IgD-negative memory B cell (primary cell): ENCODE results near the gene DCP2. TPM values are rescaled to one million over a fixed set of nuclear protein-coding genes. Genes with fewer than 3 reads are reported as not detected.
A peak's percentile ranks its signal among the peaks of the same experiment; 100 is the strongest.

Experiments
- H3K27ac Mint-ChIP-seq, 3 donors: one replicate each; pipeline ENCODE4 v1.8.0; 2020 to 2022; ENCODE audit warnings: mild to moderate bottlenecking in 3 of 3, mixed read lengths in 3 of 3, moderate library complexity in 1 of 3
- H3K27me3 Mint-ChIP-seq: one replicate; pipeline ENCODE4 v1.8.0; 2021; ENCODE audit warnings: mixed read lengths
- H3K36me3 Mint-ChIP-seq: one replicate; pipeline ENCODE4 v1.8.0; 2020; ENCODE audit warnings: mild to moderate bottlenecking, mixed read lengths
- H3K4me1 Mint-ChIP-seq, 3 donors: one replicate each; pipeline ENCODE4 v1.8.0; 2020 to 2022; ENCODE audit warnings: mixed read lengths in 3 of 3, mild to moderate bottlenecking in 1 of 3
- H3K4me3 Mint-ChIP-seq, 4 donors: one replicate each; pipeline ENCODE4 v1.8.0; 2020 to 2022; ENCODE audit warnings: mild to moderate bottlenecking in 4 of 4, mixed read lengths in 4 of 4, moderate library complexity in 3 of 4
- H3K9me3 Mint-ChIP-seq, 3 donors: one replicate each; pipeline ENCODE4 v1.8.0; 2020 to 2021; ENCODE audit warnings: mixed read lengths in 3 of 3, mild to moderate bottlenecking in 1 of 3
- polyA plus RNA-seq: library from polyadenylated mRNA; unstranded; fragments of 300-500 nt; fragmentation: Illumina TruSeq; gene quantifications from one replicate; pipeline ENCODE4 v1.2.3, GENCODE V29; 2021

The DCP2 gene
- polyA plus RNA-seq, 1 donor from 2014 or later = 73.7 TPM

GRCh38 chr5:113024076-113024697 is 47.6 kb downstream of the DCP2 start:
- no peak overlapping the region for H3K4me3 Mint-ChIP-seq
- no peak overlapping the region for H3K27ac Mint-ChIP-seq
- peaks cover 23 to 25% (median 25%) of the 10 kb centered on the region in 3 donors for H3K4me1 Mint-ChIP-seq
- no peaks in the 10 kb centered on the region for H3K27me3 Mint-ChIP-seq
- H3K9me3 Mint-ChIP-seq = no peaks in the 10 kb centered on the region
- H3K36me3 Mint-ChIP-seq = peaks cover 9% of the 10 kb centered on the region

DNA sequence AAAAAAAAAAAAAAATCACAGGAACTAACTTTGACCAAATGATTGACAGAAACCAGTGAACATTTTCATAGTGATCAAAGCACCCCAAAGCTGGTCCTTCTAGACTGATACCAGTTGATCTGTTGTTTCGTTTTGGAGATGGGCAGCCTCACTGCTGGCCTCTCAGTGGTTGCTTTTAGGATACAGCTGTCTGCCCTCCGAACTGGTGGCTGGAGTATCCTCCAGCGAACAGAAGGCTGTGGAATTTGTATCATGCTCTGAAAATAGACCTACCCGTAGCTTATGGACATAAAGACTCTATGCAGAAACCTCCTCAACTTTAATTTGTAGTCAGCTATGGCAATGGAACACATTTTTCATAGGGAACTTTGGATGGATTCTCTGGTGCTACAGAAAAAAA is 49.0 kb downstream of the DCP2 start:
- H3K4me3 Mint-ChIP-seq = no peak overlapping the region
- H3K4me1 Mint-ChIP-seq = peaks cover 20 to 23% (median 21%) of the 10 kb centered on the region in 3 donors

GRCh38 chr5:113026211-113026610 is 49.6 kb downstream of the DCP2 start:
- no peaks in the 10 kb centered on the region for H3K9me3 Mint-ChIP-seq
- H3K36me3 Mint-ChIP-seq = peaks cover 9% of the 10 kb centered on the region

More for the DNA sequence above, 49.0 kb downstream of the DCP2 start:
- H3K9me3 Mint-ChIP-seq = no peaks in the 10 kb centered on the region
- no peaks in the 10 kb centered on the region for H3K27me3 Mint-ChIP-seq
- H3K36me3 Mint-ChIP-seq = peaks cover 9% of the 10 kb centered on the region
- no peak overlapping the region for H3K27ac Mint-ChIP-seq

DNA sequence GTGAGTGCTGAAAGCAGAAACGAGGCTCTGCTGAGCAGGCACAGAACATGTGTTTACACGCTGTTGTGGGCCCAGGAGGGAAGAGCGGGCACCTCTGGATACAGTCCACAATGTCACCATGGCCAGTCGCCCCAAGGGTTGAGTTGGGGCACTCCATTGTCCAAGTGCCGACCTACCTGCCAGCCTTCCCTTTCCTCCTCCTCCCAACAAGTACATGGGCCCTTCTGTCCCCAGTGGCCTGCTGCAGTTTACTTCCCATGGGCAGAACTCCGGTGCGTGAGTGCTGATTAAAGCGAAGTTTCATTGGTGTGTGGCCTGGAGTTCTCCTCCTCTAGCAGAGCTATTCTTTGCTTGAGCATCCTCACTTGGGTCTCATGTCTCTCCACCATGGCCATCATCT is 50.4 kb downstream of the DCP2 start:
- Mint-ChIP-seq H3K4me3 (no peak overlapping the region), H3K27ac (peak overlapping the region in 1 of 3 donors; percentile 79), H3K9me3 (no peaks in the 10 kb centered on the region), H3K4me1 (peaks cover 14 to 15% (median 15%) of the 10 kb centered on the region in 3 donors), H3K36me3 (peaks cover 9% of the 10 kb centered on the region), H3K27me3 (no peaks in the 10 kb centered on the region)

More at GRCh38 chr5:113026211-113026610, 49.6 kb downstream of the DCP2 start:
- no peak overlapping the region for H3K4me3 Mint-ChIP-seq
- no peaks in the 10 kb centered on the region for H3K27me3 Mint-ChIP-seq
- peaks cover 20% of the 10 kb centered on the region in 3 donors for H3K4me1 Mint-ChIP-seq
- peak overlapping the region in 1 of 3 donors; percentile 33 for H3K27ac Mint-ChIP-seq

DNA sequence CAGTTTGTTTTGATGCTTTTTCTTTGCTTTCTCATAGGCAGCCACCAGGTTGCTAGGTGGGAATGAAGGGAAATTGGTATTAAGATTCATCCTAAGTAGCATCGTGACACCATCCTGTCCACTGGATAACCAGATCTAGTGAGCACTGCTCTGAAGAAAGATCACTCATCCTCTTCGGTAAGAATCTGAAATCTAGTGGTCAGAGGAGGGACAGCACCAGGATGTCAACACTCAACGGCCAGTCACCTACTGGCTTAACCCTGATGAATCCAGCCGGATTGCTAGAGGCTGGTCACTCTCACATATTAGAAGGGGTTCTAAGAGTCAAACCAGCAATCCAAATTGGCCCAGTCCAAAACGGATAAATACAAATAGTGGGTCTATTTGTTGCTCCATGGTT is 50.8 kb downstream of the DCP2 start:
- Mint-ChIP-seq H3K4me3 (no peak overlapping the region), H3K36me3 (peaks cover 9% of the 10 kb centered on the region), H3K27me3 (no peaks in the 10 kb centered on the region), H3K4me1 (peaks cover 11 to 12% (median 11%) of the 10 kb centered on the region in 3 donors), H3K9me3 (no peaks in the 10 kb centered on the region), H3K27ac (no peak overlapping the region)

DNA sequence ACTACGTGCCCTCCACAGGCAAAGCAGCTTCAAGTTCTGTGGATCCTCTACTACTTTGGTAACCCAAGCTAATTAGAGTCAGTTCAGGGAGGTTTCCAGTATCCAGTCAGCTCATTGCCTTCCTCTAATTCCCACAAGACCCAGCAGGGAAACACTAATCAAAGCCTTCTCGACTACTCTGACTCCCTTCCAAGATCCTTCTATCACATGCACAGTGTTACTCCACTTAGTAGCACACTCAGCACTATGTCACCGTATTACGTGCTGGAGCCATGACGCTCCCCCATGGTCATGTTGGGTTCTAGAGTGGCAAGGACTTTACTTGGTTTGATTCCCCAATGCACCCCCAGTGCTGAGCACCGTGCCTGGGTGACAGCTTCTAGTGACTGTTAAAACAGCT is 53.0 kb downstream of the DCP2 start:
- no peaks in the 10 kb centered on the region for H3K27me3 Mint-ChIP-seq
- H3K4me1 Mint-ChIP-seq = peaks cover 0 to 3% (median 0%) of the 10 kb centered on the region in 3 donors
- H3K4me3 Mint-ChIP-seq = peak overlapping the region in 1 of 4 donors; percentile 10
- H3K36me3 Mint-ChIP-seq = peaks cover 9% of the 10 kb centered on the region
- H3K9me3 Mint-ChIP-seq = no peaks in the 10 kb centered on the region
- no peak overlapping the region for H3K27ac Mint-ChIP-seq

- Mint-ChIP-seq H3K27me3 (no peaks in the 10 kb centered on the region), H3K4me1 (peaks cover 0 to 3% (median 0%) of the 10 kb centered on the region in 3 donors), H3K4me3 (no peak overlapping the region), H3K36me3 (peaks cover 6% of the 10 kb centered on the region), H3K9me3 (no peaks in the 10 kb centered on the region), H3K27ac (no peak overlapping the region)
These were observed 54.5 kb downstream of the DCP2 start for GRCh38 chr5:113031104-113031503.

GRCh38 chr5:113031557-113031956 is 55.0 kb downstream of the DCP2 start:
- Mint-ChIP-seq H3K4me1 (peaks cover 0 to 3% (median 0%) of the 10 kb centered on the region in 3 donors), H3K9me3 (no peaks in the 10 kb centered on the region), H3K27ac (no peak overlapping the region), H3K4me3 (no peak overlapping the region), H3K36me3 (peaks cover 6% of the 10 kb centered on the region), H3K27me3 (no peaks in the 10 kb centered on the region)

DNA sequence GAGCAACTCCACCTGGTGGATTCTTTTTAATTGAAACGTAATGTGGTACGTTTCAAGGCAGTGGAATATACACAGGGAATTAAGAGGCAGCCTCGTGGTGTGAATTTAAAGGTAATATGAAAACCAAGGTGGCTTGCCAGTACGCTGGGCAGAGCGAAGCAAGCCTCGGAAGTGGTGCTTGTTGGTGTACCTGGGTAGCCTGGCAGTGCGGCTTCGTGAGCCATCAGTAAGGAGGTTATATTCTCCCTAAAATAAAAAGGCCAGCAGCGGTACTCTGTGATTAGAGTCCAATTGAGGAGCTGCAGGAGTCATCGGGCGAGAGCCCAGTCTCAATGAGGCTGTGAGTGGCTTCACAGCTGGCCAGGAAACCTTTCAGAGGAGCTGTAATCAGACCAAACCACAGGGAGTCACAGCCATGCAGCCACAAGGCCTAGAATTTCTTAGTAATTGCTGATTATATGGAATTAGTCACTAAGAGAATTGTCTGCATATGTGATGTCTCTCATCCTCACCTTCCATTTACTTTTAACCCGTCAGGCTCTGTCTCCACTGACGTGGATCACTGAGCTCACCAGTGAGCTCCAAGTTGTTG is 57.7 kb downstream of the DCP2 start:
- H3K36me3 Mint-ChIP-seq = no peaks in the 10 kb centered on the region
- no peak overlapping the region for H3K27ac Mint-ChIP-seq
- H3K27me3 Mint-ChIP-seq = no peaks in the 10 kb centered on the region
- H3K4me1 Mint-ChIP-seq = peaks cover 0 to 3% (median 0%) of the 10 kb centered on the region in 3 donors
- H3K4me3 Mint-ChIP-seq = no peak overlapping the region
- no peaks in the 10 kb centered on the region for H3K9me3 Mint-ChIP-seq

GRCh38 chr5:113035096-113035495 is 58.5 kb downstream of the DCP2 start:
- Mint-ChIP-seq H3K4me3 (no peak overlapping the region), H3K27me3 (peaks cover 4% of the 10 kb centered on the region), H3K27ac (no peak overlapping the region), H3K36me3 (no peaks in the 10 kb centered on the region), H3K9me3 (no peaks in the 10 kb centered on the region), H3K4me1 (peaks cover 0 to 3% (median 0%) of the 10 kb centered on the region in 3 donors)

GRCh38 chr5:113036321-113036720 is 59.7 kb downstream of the DCP2 start:
- H3K36me3 Mint-ChIP-seq = no peaks in the 10 kb centered on the region
- no peaks in the 10 kb centered on the region for H3K9me3 Mint-ChIP-seq
- peaks cover 0 to 3% (median 0%) of the 10 kb centered on the region in 3 donors for H3K4me1 Mint-ChIP-seq
- H3K27ac Mint-ChIP-seq = no peak overlapping the region
- H3K27me3 Mint-ChIP-seq = peaks cover 4% of the 10 kb centered on the region
- H3K4me3 Mint-ChIP-seq = no peak overlapping the region

DNA sequence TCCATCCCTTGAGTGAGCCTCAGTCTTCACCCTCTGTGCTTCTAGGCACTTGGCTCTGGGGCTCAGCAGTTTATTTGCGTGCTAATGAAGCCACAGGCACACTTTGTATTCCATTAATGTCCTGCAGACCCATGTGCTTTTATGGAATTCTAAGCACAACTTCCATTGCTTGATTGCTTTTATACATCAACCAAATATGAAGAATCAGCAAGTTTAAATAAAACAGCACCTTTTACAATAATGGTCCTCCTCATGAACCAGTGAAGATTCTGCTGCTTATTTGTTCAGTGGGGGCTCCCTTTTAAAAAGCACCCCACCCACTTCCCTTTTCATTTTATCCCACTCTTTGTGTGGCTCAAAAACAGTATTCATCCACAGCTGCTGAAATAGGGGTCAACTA is 60.2 kb downstream of the DCP2 start:
- Mint-ChIP-seq H3K4me1 (peaks cover 0 to 3% (median 0%) of the 10 kb centered on the region in 3 donors), H3K9me3 (no peaks in the 10 kb centered on the region), H3K27me3 (peaks cover 4% of the 10 kb centered on the region), H3K27ac (no peak overlapping the region), H3K36me3 (no peaks in the 10 kb centered on the region), H3K4me3 (no peak overlapping the region)

- H3K27me3 Mint-ChIP-seq = peaks cover 4% of the 10 kb centered on the region
- no peaks in the 10 kb centered on the region for H3K4me1 Mint-ChIP-seq
- peaks cover 3% of the 10 kb centered on the region for H3K36me3 Mint-ChIP-seq
- no peaks in the 10 kb centered on the region for H3K9me3 Mint-ChIP-seq
- no peak overlapping the region for H3K4me3 Mint-ChIP-seq
- no peak overlapping the region for H3K27ac Mint-ChIP-seq
These were observed 61.5 kb downstream of the DCP2 start for GRCh38 chr5:113038136-113038535.

DNA sequence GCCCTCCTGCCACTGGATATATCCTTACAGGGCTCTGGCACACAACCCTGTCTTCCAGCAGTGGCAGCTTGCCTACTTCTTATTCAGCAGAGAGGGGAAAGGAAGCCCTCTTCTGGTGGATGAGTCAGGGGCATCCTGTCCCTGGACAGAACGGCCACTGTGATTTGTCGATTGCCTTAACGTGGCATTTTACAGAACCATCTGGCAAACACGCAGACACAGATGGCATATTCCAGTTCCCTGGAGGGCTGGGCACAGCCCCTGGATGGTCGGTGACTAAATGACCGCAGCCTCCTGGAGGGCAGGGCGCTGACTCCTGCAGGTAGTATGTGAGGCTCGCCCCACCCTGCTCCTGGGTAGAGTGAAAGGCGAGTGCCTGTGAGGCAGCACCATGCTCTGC is 62.1 kb downstream of the DCP2 start:
- no peaks in the 10 kb centered on the region for H3K9me3 Mint-ChIP-seq
- H3K4me1 Mint-ChIP-seq = no peaks in the 10 kb centered on the region
- H3K4me3 Mint-ChIP-seq = no peak overlapping the region
- peaks cover 4% of the 10 kb centered on the region for H3K27me3 Mint-ChIP-seq
- H3K36me3 Mint-ChIP-seq = peaks cover 3% of the 10 kb centered on the region
- no peak overlapping the region for H3K27ac Mint-ChIP-seq

DNA sequence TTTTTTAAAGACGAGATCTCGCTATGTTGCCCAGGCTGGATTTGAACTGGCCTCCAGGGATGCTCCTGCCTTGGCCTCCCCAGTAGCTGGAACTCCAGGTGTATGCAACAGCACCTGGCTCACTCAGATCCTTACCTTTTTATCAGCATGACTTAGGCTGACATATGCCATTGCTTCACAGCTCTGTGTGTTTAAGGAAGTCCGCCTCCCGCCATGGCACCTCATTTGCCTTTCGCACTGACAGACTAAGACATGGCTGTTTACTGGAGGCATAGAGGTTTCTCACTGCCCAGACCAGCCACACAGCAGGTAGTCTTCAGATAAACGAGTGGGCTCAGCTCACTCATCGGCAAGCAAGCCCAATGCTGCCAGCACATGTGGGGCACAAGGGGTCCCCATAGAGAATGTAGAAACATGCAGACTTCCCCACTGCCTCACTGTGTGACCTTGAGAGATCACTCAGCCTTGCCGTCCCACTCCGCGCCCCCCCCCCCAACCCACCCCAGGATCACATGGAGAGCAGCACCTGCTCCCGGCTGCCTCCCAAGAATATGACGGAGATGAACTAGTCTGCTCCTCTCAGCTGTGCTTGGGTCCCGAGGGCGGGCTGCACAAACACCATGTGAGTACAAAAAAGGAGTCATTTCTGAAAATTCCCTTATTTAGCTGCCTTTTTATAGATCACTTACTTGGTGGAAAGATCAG is 62.8 kb downstream of the DCP2 start:
- Mint-ChIP-seq H3K36me3 (peaks cover 3% of the 10 kb centered on the region), H3K27ac (no peak overlapping the region), H3K4me3 (no peak overlapping the region), H3K27me3 (peaks cover 4% of the 10 kb centered on the region), H3K9me3 (no peaks in the 10 kb centered on the region), H3K4me1 (no peaks in the 10 kb centered on the region)
